K562 treated with DMSO at 1 percent for 4 hours (cell line): ENCODE measurements around the gene SMG9. TPM values are rescaled to one million over a fixed set of nuclear protein-coding genes. Genes with fewer than 3 reads are reported as not detected.

Experiments
- total RNA-seq: library from RNA; unstranded; fragments of 300-600 nt; gene quantifications from 2 replicates; pipeline ENCODE4 v1.2.3, GENCODE V29; 2022; ENCODE audit not compliant: insufficient read depth

The SMG9 gene
- total RNA-seq = 22.3 and 34.0 TPM in 2 replicates

GRCh38 chr19:43754503-43755255, at the start of gene SMG9:
TSS of gene SMG9 (minus strand) at chr19:43754962. CDS start at chr19:43750741, 4,221 bp downstream.

GRCh38 chr19:43802216-43802951, 47.6 kb upstream of the SMG9 start, which contains the start of gene LYPD5:
TSS of gene LYPD5 (minus strand) at chr19:43802447. CDS start at chr19:43802380, 67 bp downstream.

GRCh38 chr19:43780706-43781525, 26.2 kb upstream of the SMG9 start, which contains the start of gene KCNN4:
TSS of gene KCNN4 (minus strand) at chr19:43780973. CDS start at chr19:43780861, 112 bp downstream.

GRCh38 chr19:43715776-43716175, 39.0 kb downstream of the SMG9 start, which contains the start of gene IRGC:
TSS of gene IRGC (plus strand) at chr19:43716076. CDS start at chr19:43718559, 2,483 bp downstream.

Other genes starting within 250 kb of the SMG9 start
- gene ETHE1, start 227.8 kb downstream of the SMG9 start, total RNA-seq = 18.3 and 26.5 TPM in 2 replicates
- gene ZNF575, start 221.8 kb downstream of the SMG9 start, total RNA-seq = 0.98 and 1.4 TPM in 2 replicates
- 47.9 and 49.2 TPM in 2 replicates for gene XRCC1, start 179.4 kb downstream of the SMG9 start, total RNA-seq
- 4.8 and 6.7 TPM in 2 replicates for gene PINLYP, start 179.2 kb downstream of the SMG9 start, total RNA-seq
- gene IRGQ, start 158.8 kb downstream of the SMG9 start, total RNA-seq = 5.4 and 10.9 TPM in 2 replicates
- gene ZNF576, start 158.4 kb downstream of the SMG9 start, total RNA-seq = 6.1 and 6.6 TPM in 2 replicates
- 0.67 TPM in 1 of 2 replicates, not detected in the other for gene SRRM5, start 142.9 kb downstream of the SMG9 start, total RNA-seq
- 51.8 and 54.5 TPM in 2 replicates for gene ZNF428, start 135.3 kb downstream of the SMG9 start, total RNA-seq
- 2.9 and 4.4 TPM in 2 replicates for gene CADM4, start 115.1 kb downstream of the SMG9 start, total RNA-seq
- 19.7 and 23.4 TPM in 2 replicates for gene PLAUR, start 84.8 kb downstream of the SMG9 start, total RNA-seq
- gene IRGC, start 38.9 kb downstream of the SMG9 start, total RNA-seq = not detected in 2 replicates
- gene KCNN4, start 26.0 kb upstream of the SMG9 start, total RNA-seq = 7.7 and 16.2 TPM in 2 replicates
- gene LYPD5, start 47.5 kb upstream of the SMG9 start, total RNA-seq = not detected in 2 replicates
- 4.4 and 9.7 TPM in 2 replicates for gene ZNF283, start 72.4 kb upstream of the SMG9 start, total RNA-seq
- gene ZNF404, start 129.0 kb upstream of the SMG9 start, total RNA-seq = 0.73 and 1.1 TPM in 2 replicates
- gene ZNF45, start 180.3 kb upstream of the SMG9 start, total RNA-seq = 4.4 and 4.9 TPM in 2 replicates
- gene ZNF221, start 196.3 kb upstream of the SMG9 start, total RNA-seq = 0.51 TPM in 1 of 2 replicates, not detected in the other
- 1.1 and 7.3 TPM in 2 replicates for gene ZNF155, start 229.2 kb upstream of the SMG9 start, total RNA-seq
- gene ZNF230, start 248.0 kb upstream of the SMG9 start, total RNA-seq = 1.2 and 1.8 TPM in 2 replicates